Subcutaneous adipose tissue (tissue), 4 donors: ENCODE measurements around the gene PLEKHD1. TPM values are rescaled to one million over a fixed set of nuclear protein-coding genes. Genes with fewer than 3 reads are reported as not detected.

Experiments
- total RNA-seq, 4 donors: library from RNA; depleted of rRNA; stranded (reverse); fragments of >200 nt; gene quantifications; one replicate each; pipeline ENCODE4 v1.1.0, GENCODE V29; 2016
- TF ChIP-seq, protein P1 (sequence below): fragments of 450-650 bp; IDR thresholded peaks from one replicate; pipeline ENCODE4 v1.5.1; 2016; ENCODE audit warnings: low read depth, mild to moderate bottlenecking, control low read depth, antibody characterized with exemption, moderate library complexity

PLEKHD1 gene
- total RNA-seq, 4 donors from 2014 or later, result 0.22 to 0.38 TPM; not detected in 2

DNA sequence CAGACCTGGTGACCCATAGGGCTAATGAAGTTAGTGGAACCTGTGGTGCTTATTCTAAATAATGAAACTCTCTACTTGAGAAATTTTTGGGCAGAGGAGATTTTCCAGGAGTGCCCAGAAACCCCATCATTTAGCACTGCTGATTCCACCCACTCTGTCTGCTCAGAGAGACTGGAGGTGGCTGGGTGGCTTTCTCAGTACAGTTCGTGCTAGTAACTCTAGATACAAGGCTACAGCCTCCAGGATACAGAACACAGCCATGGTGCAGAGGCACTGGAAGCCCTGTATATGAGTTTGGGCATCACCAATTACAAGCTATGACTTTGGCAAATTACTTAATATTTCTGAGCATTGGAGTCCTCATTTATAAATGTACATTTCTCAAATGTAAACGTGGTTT, 57.8 kb downstream of the PLEKHD1 start:
- TF ChIP-seq, protein P1, sequence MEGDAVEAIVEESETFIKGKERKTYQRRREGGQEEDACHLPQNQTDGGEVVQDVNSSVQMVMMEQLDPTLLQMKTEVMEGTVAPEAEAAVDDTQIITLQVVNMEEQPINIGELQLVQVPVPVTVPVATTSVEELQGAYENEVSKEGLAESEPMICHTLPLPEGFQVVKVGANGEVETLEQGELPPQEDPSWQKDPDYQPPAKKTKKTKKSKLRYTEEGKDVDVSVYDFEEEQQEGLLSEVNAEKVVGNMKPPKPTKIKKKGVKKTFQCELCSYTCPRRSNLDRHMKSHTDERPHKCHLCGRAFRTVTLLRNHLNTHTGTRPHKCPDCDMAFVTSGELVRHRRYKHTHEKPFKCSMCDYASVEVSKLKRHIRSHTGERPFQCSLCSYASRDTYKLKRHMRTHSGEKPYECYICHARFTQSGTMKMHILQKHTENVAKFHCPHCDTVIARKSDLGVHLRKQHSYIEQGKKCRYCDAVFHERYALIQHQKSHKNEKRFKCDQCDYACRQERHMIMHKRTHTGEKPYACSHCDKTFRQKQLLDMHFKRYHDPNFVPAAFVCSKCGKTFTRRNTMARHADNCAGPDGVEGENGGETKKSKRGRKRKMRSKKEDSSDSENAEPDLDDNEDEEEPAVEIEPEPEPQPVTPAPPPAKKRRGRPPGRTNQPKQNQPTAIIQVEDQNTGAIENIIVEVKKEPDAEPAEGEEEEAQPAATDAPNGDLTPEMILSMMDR, result no peak

DNA sequence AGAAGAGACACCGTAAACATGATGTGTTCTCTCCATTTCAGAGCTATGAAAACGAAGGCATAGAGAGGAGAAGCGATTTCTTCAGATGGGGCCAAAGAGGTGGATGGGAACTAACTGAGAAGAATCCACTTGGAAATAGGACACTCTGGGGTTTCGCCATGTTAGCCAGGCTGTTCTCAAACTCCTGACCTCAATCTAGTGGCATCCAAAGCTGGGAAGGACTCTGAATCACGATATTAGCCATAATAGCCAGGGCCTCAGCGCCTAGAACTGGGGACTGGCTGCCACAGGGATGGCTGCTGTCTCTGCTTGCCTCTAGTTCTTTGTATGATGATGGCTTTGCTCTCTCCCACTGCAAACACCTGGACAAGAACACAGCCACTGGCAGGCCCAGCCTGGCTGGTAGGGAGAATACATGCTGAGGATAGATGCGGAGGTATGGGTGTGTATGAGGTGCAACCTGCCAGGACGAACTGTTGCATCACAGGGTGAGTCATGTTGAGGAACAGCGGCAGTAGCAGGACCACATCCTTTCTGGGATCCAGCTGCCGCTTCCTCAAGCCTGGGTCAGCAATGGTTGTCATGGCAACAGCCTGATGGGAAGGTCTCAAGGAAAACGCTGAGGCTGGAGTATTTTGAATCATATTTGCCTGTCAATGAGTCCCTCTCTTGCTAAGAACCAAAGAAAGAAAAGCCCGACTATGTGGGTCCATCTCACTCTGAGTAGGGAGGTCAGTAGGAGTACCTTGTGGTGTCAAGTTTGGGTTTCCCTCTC, 59.0 kb downstream of the PLEKHD1 start:
- TF ChIP-seq, protein P1, result no peak

DNA sequence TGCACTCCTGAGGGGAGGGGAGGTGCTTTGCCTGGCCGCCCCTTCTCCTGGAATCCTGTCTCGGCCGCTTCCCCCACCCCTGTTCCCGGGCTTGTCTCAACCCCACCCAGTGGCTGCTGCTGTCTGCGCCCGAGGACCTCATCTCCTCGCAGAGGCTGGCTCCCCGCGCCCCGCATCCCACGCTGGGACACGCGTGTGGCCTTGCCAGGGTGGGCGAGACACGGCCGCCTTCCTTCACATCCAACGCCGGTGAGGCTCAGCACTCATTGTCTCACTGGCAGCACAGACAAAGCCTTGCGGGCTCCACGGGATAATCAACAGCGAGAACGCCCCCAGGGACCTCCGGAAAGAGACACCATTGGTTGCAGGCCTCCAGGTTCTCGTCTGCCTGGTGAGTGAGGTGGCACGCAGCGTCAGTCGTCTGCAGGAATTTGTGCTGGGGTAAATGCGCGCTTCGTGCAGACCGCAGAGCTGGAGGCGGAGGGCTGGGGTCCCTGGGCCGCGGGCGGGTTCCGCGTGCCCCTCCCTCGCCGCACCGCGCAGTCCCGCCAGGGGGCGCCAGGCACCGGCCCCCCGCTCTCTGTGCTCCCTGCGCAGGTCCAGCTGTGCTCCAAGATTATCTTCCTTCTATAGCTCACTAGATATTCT, 63.3 kb downstream of the PLEKHD1 start:
- TF ChIP-seq, protein P1, result no peak

- TF ChIP-seq, protein P1, result no peak
These were observed 64.0 kb downstream of the PLEKHD1 start for GRCh38 chr14:69548566-69548965.

- TF ChIP-seq, protein P1, result no peak
These were observed 67.0 kb downstream of the PLEKHD1 start for GRCh38 chr14:69551511-69551910.

DNA sequence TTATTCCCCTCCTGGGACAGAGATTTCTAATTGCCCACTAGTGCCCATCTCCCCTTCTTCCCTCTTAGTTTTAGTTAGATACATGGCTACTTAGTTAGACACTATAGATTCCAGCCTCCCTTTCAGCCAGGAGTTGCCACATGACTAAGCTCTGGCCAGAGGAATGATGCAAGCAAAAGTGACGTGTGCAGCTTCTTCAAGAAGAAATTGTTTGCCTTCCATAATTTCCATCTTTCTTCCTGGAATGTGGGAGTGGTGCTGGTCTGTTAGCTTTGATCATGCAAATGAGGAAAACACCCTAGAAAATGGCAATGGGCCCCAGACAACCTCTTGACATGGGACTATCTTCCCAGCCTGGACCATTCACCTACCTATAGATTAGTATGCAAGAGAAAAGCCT, 68.7 kb downstream of the PLEKHD1 start:
- TF ChIP-seq, protein P1, result no peak

GRCh38 chr14:69554500-69554899, 70.0 kb downstream of the PLEKHD1 start:
- TF ChIP-seq, protein P1, result no peak
